ENCODE data around the gene NOTCH1.

NOTCH1 gene

DNA sequence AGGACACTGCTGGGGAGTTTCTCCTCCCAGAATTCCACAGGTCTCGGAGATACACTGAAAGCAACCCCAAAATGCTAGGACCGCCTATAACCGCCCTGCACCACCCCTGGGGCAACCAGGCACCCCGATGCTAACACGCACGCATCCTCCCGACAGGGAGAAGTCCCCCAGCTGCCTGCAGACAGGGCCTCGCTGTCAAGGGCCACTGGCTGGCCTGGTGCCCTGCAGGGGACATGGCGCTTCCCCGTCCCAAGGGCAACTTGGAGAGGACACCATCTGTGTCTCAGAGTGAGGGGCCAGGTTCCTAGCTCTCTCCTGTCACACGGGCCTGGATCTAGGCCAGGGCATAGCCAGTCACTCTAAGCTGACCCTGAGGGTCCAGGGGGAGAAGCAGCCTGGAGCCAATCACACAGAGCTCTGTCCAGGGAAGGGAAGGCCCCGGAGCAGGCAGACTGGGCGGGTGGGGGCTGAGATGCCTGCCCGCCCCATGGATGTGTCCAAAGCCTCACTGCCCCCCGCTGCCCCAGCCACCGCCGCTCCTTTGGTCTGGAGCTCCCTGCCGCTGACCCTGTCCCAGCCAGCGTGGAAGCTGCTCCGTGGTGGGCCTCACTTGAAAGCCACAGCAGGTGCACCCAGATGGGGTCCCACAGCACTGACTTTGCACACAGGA lies 9.7 kb downstream of the NOTCH1 start:
- ATAC-seq: no peak
- TF ChIP-seq GLIS3 (CRISPR knock-in tag; IDR thresholded peaks at IDR 0.05) (no peak), CSDC2 (CRISPR knock-in tag; IDR thresholded peaks at IDR 0.05) (no peak), ZFP3 (CRISPR knock-in tag; IDR thresholded peaks at IDR 0.05) (no peak), CSRNP3 (CRISPR knock-in tag; IDR thresholded peaks at IDR 0.05) (no peak), ZNF565 (CRISPR knock-in tag; conservative IDR thresholded peaks at IDR 0.05; ENCODE audit: low read depth) (no peak), TCF4 (CRISPR knock-in tag; IDR thresholded peaks at IDR 0.05; ENCODE audit: borderline replicate concordance) (no peak), ZNF8 (CRISPR knock-in tag; IDR thresholded peaks at IDR 0.05) (no peak)

DNA sequence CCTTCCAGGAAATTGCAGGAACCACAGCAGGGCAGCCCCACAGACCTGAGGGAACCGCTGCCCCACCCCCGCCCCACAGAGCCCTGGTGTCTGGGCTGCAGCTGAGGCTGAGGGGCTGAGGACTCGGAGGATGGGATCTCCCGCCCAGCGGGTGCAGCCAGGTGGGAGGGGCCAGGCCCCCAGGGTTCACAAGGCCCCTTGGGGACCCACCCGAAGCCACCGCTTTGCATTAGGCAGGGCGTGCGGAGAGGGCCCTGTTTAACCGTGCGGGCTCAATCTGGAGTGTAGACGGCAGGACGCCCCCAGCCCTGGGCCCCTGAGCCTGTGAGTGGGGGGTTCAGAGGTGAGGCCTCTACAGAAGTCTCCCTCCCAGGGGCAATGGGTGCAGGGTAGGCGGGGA lies 10.8 kb downstream of the NOTCH1 start:
- TF ChIP-seq ESRRG (CRISPR knock-in tag; IDR thresholded peaks at IDR 0.05) (no peak), TCF4 (CRISPR knock-in tag; IDR thresholded peaks at IDR 0.05; ENCODE audit: borderline replicate concordance) (no peak), ZFP30 (CRISPR knock-in tag; IDR thresholded peaks at IDR 0.05) (no peak), POU6F1 (CRISPR knock-in tag; IDR thresholded peaks at IDR 0.05; ENCODE audit: borderline replicate concordance, low read depth) (no peak), SNAI2 (CRISPR knock-in tag; IDR thresholded peaks at IDR 0.05) (no peak)
- TF ChIP-seq, protein P1, sequence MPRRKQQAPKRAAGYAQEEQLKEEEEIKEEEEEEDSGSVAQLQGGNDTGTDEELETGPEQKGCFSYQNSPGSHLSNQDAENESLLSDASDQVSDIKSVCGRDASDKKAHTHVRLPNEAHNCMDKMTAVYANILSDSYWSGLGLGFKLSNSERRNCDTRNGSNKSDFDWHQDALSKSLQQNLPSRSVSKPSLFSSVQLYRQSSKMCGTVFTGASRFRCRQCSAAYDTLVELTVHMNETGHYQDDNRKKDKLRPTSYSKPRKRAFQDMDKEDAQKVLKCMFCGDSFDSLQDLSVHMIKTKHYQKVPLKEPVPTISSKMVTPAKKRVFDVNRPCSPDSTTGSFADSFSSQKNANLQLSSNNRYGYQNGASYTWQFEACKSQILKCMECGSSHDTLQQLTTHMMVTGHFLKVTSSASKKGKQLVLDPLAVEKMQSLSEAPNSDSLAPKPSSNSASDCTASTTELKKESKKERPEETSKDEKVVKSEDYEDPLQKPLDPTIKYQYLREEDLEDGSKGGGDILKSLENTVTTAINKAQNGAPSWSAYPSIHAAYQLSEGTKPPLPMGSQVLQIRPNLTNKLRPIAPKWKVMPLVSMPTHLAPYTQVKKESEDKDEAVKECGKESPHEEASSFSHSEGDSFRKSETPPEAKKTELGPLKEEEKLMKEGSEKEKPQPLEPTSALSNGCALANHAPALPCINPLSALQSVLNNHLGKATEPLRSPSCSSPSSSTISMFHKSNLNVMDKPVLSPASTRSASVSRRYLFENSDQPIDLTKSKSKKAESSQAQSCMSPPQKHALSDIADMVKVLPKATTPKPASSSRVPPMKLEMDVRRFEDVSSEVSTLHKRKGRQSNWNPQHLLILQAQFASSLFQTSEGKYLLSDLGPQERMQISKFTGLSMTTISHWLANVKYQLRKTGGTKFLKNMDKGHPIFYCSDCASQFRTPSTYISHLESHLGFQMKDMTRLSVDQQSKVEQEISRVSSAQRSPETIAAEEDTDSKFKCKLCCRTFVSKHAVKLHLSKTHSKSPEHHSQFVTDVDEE (CRISPR knock-in tag; IDR thresholded peaks at IDR 0.05): no peak
- ATAC-seq: no peak

- no peak for ATAC-seq
- TF ChIP-seq ZNF8 (CRISPR knock-in tag; IDR thresholded peaks at IDR 0.05) (no peak), ZNF565 (CRISPR knock-in tag; conservative IDR thresholded peaks at IDR 0.05; ENCODE audit: low read depth) (no peak), BACH2 (CRISPR knock-in tag; IDR thresholded peaks at IDR 0.05; ENCODE audit: borderline replicate concordance) (no peak), TCF4 (CRISPR knock-in tag; IDR thresholded peaks at IDR 0.05; ENCODE audit: borderline replicate concordance) (no peak), ISL1 (CRISPR knock-in tag; IDR thresholded peaks at IDR 0.05) (no peak), ARNTL (CRISPR knock-in tag; IDR thresholded peaks at IDR 0.05; ENCODE audit: borderline replicate concordance, low read depth) (no peak), PATZ1 (CRISPR knock-in tag; IDR thresholded peaks at IDR 0.05; ENCODE audit: borderline replicate concordance) (no peak), ESRRG (CRISPR knock-in tag; IDR thresholded peaks at IDR 0.05) (no peak), SNAI2 (CRISPR knock-in tag; IDR thresholded peaks at IDR 0.05) (no peak), POU6F1 (CRISPR knock-in tag; IDR thresholded peaks at IDR 0.05; ENCODE audit: borderline replicate concordance, low read depth) (no peak), GLIS3 (CRISPR knock-in tag; IDR thresholded peaks at IDR 0.05) (no peak), ZFP30 (CRISPR knock-in tag; IDR thresholded peaks at IDR 0.05) (no peak), ZC3H10 (CRISPR knock-in tag; IDR thresholded peaks at IDR 0.05) (no peak), ZNF70 (CRISPR knock-in tag; IDR thresholded peaks at IDR 0.05) (no peak), TOX (CRISPR knock-in tag; IDR thresholded peaks at IDR 0.05; ENCODE audit: borderline replicate concordance) (no peak), OSR1 (CRISPR knock-in tag; IDR thresholded peaks at IDR 0.05) (no peak), CSDC2 (CRISPR knock-in tag; IDR thresholded peaks at IDR 0.05) (no peak), CSRNP3 (CRISPR knock-in tag; IDR thresholded peaks at IDR 0.05) (no peak)
- TF ChIP-seq, protein P2, sequence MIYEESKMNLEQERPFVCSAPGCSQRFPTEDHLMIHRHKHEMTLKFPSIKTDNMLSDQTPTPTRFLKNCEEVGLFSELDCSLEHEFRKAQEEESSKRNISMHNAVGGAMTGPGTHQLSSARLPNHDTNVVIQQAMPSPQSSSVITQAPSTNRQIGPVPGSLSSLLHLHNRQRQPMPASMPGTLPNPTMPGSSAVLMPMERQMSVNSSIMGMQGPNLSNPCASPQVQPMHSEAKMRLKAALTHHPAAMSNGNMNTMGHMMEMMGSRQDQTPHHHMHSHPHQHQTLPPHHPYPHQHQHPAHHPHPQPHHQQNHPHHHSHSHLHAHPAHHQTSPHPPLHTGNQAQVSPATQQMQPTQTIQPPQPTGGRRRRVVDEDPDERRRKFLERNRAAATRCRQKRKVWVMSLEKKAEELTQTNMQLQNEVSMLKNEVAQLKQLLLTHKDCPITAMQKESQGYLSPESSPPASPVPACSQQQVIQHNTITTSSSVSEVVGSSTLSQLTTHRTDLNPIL (CRISPR knock-in tag; IDR thresholded peaks at IDR 0.05; ENCODE audit: low read depth): no peak
These were observed 11.5 kb downstream of the NOTCH1 start for GRCh38 chr9:136534366-136534765.

Data from SK-N-SH treated with all-trans-retinoic acid at 6 μM for 48 hours (cell line).